ENCODE results near the gene UBE3C.
"Not testable (repeated sequence)": the region's sequence is repeated elsewhere in the genome, so short reads cannot be mapped to it uniquely, and the experiment has no call there.

UBE3C gene

DNA sequence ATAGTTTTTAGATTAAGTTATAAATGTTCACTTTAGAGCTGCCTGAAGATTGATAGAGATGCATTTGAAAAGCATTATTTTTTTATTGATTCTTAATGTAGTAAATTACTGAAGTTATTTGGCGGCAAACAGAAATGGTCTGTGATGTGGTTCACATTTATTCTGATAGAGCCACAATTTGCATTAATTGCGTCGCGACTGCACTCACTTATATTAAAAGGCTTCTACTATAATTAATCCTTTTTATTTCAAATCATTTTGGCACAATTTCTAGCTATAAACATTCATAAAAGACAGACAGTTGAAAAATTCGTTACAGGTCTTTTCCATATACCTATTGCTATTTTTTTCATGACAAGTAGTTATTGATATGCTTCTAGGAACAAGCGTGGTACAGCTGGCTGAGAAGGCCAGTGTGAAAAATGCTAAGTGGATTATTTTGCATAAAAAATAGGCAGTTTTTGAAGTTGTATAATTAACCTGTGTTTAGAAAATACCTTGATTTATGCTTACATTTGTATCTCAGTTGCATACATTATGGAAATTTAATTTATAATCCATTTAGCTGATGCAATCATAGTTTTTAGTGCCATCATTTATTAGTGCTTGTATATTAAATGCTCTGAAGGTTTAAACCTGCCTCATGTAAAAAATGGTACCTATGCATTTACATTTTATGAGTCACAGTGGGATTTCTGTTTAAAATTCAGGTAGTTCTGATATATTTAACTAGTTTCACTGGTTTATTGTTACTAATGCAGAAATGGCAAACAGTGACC is 106.0 kb downstream of the UBE3C start:
- H3K9ac ChIP-seq (ENCODE audit: low read depth, low read length), result no peak overlapping the region
- H3K4me3 ChIP-seq (ENCODE audit: low read length), result no peak overlapping the region
- no peaks in the 10 kb centered on the region for H3K9me3 ChIP-seq (ENCODE audit: insufficient read depth, low read depth, low read length)
- H3K27ac ChIP-seq (ENCODE audit: low read length), result no peak overlapping the region
- H3K27me3 ChIP-seq (ENCODE audit: insufficient read depth, low read length), result no peaks in the 10 kb centered on the region
- no peaks in the 10 kb centered on the region for H3K4me1 ChIP-seq (ENCODE audit: insufficient read depth, low read length)
- peaks cover 36% of the 10 kb centered on the region for H3K36me3 ChIP-seq (ENCODE audit: insufficient read depth, low read depth, low read length)

GRCh38 chr7:157246052-157246451 is 107.3 kb downstream of the UBE3C start:
- no peak overlapping the region for H3K27ac ChIP-seq (ENCODE audit: low read length)
- H3K4me3 ChIP-seq (ENCODE audit: low read length), result no peak overlapping the region
- H3K27me3 ChIP-seq (ENCODE audit: insufficient read depth, low read length), result no peaks in the 10 kb centered on the region
- H3K4me1 ChIP-seq (ENCODE audit: insufficient read depth, low read length), result no peaks in the 10 kb centered on the region
- H3K36me3 ChIP-seq (ENCODE audit: insufficient read depth, low read depth, low read length), result peaks cover 41% of the 10 kb centered on the region
- no peak overlapping the region for H3K9ac ChIP-seq (ENCODE audit: low read depth, low read length)
- no peaks in the 10 kb centered on the region for H3K9me3 ChIP-seq (ENCODE audit: insufficient read depth, low read depth, low read length)

- Histone ChIP-seq H3K9ac (ENCODE audit: low read depth, low read length) (no peak overlapping the region), H3K27me3 (ENCODE audit: insufficient read depth, low read length) (no peaks in the 10 kb centered on the region), H3K36me3 (ENCODE audit: insufficient read depth, low read depth, low read length) (peaks cover 60% of the 10 kb centered on the region), H3K9me3 (ENCODE audit: insufficient read depth, low read depth, low read length) (no peaks in the 10 kb centered on the region), H3K4me3 (ENCODE audit: low read length) (no peak overlapping the region), H3K27ac (ENCODE audit: low read length) (no peak overlapping the region), H3K4me1 (ENCODE audit: insufficient read depth, low read length) (no peaks in the 10 kb centered on the region)
Observed at GRCh38 chr7:157248659-157249058, 109.9 kb downstream of the UBE3C start.

DNA sequence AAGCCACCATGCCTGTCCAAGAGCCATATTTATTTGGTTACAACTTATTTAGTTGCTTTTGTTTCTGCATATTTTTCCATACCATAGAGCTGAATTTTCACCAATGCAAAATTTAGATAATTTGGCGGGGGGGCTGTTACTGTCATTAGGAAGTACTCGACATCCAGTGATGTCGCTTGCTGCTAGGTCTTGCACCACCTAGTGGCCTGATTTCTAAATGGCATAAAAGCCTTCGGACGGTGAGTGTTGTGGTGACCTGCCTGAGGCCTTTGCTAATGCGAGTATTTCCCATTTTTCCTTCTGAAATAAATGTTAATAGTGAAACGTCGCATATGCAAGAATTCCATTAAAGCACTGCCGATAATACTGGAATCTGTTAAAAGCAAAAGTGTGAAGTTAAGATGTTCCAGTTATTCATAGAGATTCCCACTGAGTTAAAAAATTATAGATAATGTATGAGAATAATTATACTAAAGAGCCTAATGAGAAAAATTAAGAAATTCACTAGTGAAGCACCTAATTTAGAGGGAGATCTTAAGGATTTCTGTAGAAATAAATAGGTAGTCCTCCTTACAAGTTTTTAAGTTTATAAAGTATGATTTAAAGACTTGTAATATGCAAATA is 112.0 kb downstream of the UBE3C start:
- H3K4me3 ChIP-seq (ENCODE audit: low read length), result no peak overlapping the region
- H3K9me3 ChIP-seq (ENCODE audit: insufficient read depth, low read depth, low read length), result no peaks in the 10 kb centered on the region
- H3K27me3 ChIP-seq (ENCODE audit: insufficient read depth, low read length), result no peaks in the 10 kb centered on the region
- H3K27ac ChIP-seq (ENCODE audit: low read length), result no peak overlapping the region
- H3K4me1 ChIP-seq (ENCODE audit: insufficient read depth, low read length), result no peaks in the 10 kb centered on the region
- H3K36me3 ChIP-seq (ENCODE audit: insufficient read depth, low read depth, low read length), result peaks cover 74% of the 10 kb centered on the region
- no peak overlapping the region for H3K9ac ChIP-seq (ENCODE audit: low read depth, low read length)

- not testable (repeated sequence) for H3K4me1 ChIP-seq (ENCODE audit: insufficient read depth, low read length); H3K4me3 ChIP-seq (ENCODE audit: low read length); H3K9me3 ChIP-seq (ENCODE audit: insufficient read depth, low read depth, low read length); H3K27ac ChIP-seq (ENCODE audit: low read length); H3K27me3 ChIP-seq (ENCODE audit: insufficient read depth, low read length); H3K9ac ChIP-seq (ENCODE audit: low read depth, low read length)
- H3K36me3 ChIP-seq (ENCODE audit: insufficient read depth, low read depth, low read length), result peaks cover 82% of the 10 kb centered on the region
Observed at GRCh38 chr7:157251817-157252216, 113.1 kb downstream of the UBE3C start.

DNA sequence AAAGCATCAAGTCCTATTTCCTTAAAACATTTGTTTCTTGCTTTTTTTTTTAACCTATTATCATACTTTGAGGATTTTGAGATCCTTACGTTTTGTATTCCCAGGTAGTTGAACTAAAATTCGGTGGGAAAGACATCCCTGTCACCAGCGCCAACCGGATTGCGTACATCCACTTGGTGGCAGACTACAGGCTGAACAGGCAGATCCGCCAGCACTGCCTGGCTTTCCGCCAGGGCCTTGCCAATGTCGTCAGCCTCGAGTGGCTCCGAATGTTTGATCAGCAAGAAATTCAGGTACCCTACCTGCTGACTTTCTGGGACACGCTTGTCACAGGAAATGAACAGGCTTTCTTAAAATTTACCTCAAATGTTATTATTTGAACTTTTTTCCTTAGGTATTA is 115.1 kb downstream of the UBE3C start:
- Histone ChIP-seq H3K27ac (ENCODE audit: low read length) (no peak overlapping the region), H3K4me1 (ENCODE audit: insufficient read depth, low read length) (no peaks in the 10 kb centered on the region), H3K9me3 (ENCODE audit: insufficient read depth, low read depth, low read length) (no peaks in the 10 kb centered on the region), H3K27me3 (ENCODE audit: insufficient read depth, low read length) (no peaks in the 10 kb centered on the region), H3K36me3 (ENCODE audit: insufficient read depth, low read depth, low read length) (peaks cover 87% of the 10 kb centered on the region), H3K4me3 (ENCODE audit: low read length) (no peak overlapping the region), H3K9ac (ENCODE audit: low read depth, low read length) (no peak overlapping the region)

- H3K36me3 ChIP-seq (ENCODE audit: insufficient read depth, low read depth, low read length), result peaks cover 87% of the 10 kb centered on the region
- not testable (repeated sequence) for H3K4me1 ChIP-seq (ENCODE audit: insufficient read depth, low read length); H3K27ac ChIP-seq (ENCODE audit: low read length); H3K4me3 ChIP-seq (ENCODE audit: low read length); H3K9me3 ChIP-seq (ENCODE audit: insufficient read depth, low read depth, low read length); H3K27me3 ChIP-seq (ENCODE audit: insufficient read depth, low read length); H3K9ac ChIP-seq (ENCODE audit: low read depth, low read length)
Observed at GRCh38 chr7:157254781-157255180, 116.1 kb downstream of the UBE3C start.

DNA sequence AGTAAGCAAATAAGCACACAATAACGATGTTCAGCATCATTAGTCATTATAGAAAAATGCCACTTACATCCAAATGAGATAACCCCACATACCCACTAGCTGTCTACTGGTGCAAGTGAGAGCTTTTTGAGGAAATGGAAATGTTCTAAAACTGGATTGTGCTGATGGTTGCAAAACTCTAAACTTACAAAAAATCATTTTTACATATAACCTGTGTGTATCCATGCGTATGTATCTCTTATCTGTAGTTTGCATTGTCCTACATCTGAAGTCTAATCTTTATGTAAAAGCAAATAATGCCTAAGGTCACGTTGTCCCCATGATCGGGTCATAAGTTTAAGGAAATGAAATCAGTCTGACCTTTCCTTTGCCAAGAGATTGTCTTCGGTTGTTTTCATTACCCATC is 116.5 kb downstream of the UBE3C start:
- no peaks in the 10 kb centered on the region for H3K27me3 ChIP-seq (ENCODE audit: insufficient read depth, low read length)

DNA sequence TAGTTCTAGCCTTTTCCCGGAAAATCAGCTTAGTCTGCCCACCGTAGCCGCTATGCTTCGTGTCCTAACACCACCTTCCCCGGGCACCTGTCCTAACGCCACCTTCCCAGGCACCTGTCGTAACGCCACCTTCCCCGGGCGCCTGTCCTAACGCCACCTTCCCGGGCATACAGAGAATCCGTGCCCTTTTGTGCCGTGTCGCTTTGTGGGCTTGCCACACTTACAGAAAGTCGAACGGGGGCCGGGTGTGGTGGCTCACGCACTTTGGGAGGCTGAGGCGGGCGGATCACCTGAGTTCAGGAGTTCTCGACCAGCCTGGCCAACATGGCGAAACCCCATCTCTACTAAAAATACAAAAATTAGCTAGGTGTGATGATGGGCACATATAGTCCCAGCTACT is 124.4 kb downstream of the UBE3C start:
- H3K27ac ChIP-seq (ENCODE audit: low read length), result no peak overlapping the region
- no peak overlapping the region for H3K4me3 ChIP-seq (ENCODE audit: low read length)
- H3K9ac ChIP-seq (ENCODE audit: low read depth, low read length), result no peak overlapping the region
- no peaks in the 10 kb centered on the region for H3K9me3 ChIP-seq (ENCODE audit: insufficient read depth, low read depth, low read length)
- no peaks in the 10 kb centered on the region for H3K4me1 ChIP-seq (ENCODE audit: insufficient read depth, low read length)
- no peaks in the 10 kb centered on the region for H3K27me3 ChIP-seq (ENCODE audit: insufficient read depth, low read length)
- H3K36me3 ChIP-seq (ENCODE audit: insufficient read depth, low read depth, low read length), result peaks cover 79% of the 10 kb centered on the region

More for the DNA sequence above, 116.5 kb downstream of the UBE3C start:
- H3K27ac ChIP-seq (ENCODE audit: low read length), result no peak overlapping the region
- H3K9me3 ChIP-seq (ENCODE audit: insufficient read depth, low read depth, low read length), result no peaks in the 10 kb centered on the region
- no peaks in the 10 kb centered on the region for H3K4me1 ChIP-seq (ENCODE audit: insufficient read depth, low read length)
- no peak overlapping the region for H3K9ac ChIP-seq (ENCODE audit: low read depth, low read length)
- peaks cover 87% of the 10 kb centered on the region for H3K36me3 ChIP-seq (ENCODE audit: insufficient read depth, low read depth, low read length)
- no peak overlapping the region for H3K4me3 ChIP-seq (ENCODE audit: low read length)

DNA sequence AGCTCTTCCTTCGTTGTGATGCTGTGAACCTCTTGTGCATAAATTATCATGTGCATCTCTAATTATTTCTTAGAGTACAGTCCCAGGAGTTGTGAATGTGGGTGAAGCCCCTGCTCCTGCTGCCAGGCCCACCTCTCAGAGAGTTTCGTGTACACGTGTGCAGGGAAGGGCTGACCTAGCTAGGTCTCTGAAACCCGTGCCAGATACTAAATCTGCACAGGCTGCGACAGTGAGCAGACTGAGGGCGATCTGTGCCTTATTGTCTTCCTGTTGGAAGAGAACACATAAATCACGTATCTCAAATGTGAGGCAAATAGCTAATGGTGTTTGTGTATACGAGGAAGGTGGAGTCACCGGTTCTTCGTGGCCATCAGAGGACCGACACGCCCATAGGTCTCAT is 126.3 kb downstream of the UBE3C start:
- no peak overlapping the region for H3K9ac ChIP-seq (ENCODE audit: low read depth, low read length)
- peaks cover 74% of the 10 kb centered on the region for H3K36me3 ChIP-seq (ENCODE audit: insufficient read depth, low read depth, low read length)
- no peaks in the 10 kb centered on the region for H3K4me1 ChIP-seq (ENCODE audit: insufficient read depth, low read length)

DNA sequence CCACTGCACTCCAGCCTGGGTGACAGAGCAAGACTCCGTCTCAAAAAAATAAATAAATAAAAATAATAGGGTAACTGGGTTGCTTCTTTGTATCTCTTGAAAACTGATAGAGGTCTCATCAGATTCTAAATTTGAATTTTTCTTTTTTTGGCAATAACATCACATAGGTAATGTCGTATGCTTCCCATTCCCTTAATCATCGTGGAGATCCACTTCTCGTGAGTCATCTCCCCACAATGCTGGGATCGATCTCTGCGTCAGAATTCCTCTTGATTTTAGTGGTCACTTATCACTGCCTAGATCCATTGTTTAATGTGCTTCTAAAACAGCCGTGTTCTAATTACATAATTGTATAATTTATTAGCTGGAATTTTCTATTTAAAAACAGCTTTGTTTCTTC is 127.5 kb downstream of the UBE3C start:
- no peak overlapping the region for H3K27ac ChIP-seq (ENCODE audit: low read length)
- H3K4me3 ChIP-seq (ENCODE audit: low read length), result no peak overlapping the region
- no peak overlapping the region for H3K9ac ChIP-seq (ENCODE audit: low read depth, low read length)
- peaks cover 69% of the 10 kb centered on the region for H3K36me3 ChIP-seq (ENCODE audit: insufficient read depth, low read depth, low read length)
- H3K27me3 ChIP-seq (ENCODE audit: insufficient read depth, low read length), result no peaks in the 10 kb centered on the region
- no peaks in the 10 kb centered on the region for H3K9me3 ChIP-seq (ENCODE audit: insufficient read depth, low read depth, low read length)
- H3K4me1 ChIP-seq (ENCODE audit: insufficient read depth, low read length), result no peaks in the 10 kb centered on the region

More for the DNA sequence above, 126.3 kb downstream of the UBE3C start:
- H3K27ac ChIP-seq (ENCODE audit: low read length), result no peak overlapping the region
- H3K4me3 ChIP-seq (ENCODE audit: low read length), result no peak overlapping the region
- no peaks in the 10 kb centered on the region for H3K9me3 ChIP-seq (ENCODE audit: insufficient read depth, low read depth, low read length)
- H3K27me3 ChIP-seq (ENCODE audit: insufficient read depth, low read length), result no peaks in the 10 kb centered on the region

GRCh38 chr7:157267516-157267915 is 128.8 kb downstream of the UBE3C start:
- no peaks in the 10 kb centered on the region for H3K27me3 ChIP-seq (ENCODE audit: insufficient read depth, low read length)
- no peak overlapping the region for H3K4me3 ChIP-seq (ENCODE audit: low read length)
- no peak overlapping the region for H3K27ac ChIP-seq (ENCODE audit: low read length)
- no peaks in the 10 kb centered on the region for H3K9me3 ChIP-seq (ENCODE audit: insufficient read depth, low read depth, low read length)
- peaks cover 62% of the 10 kb centered on the region for H3K36me3 ChIP-seq (ENCODE audit: insufficient read depth, low read depth, low read length)
- no peak overlapping the region for H3K9ac ChIP-seq (ENCODE audit: low read depth, low read length)
- no peaks in the 10 kb centered on the region for H3K4me1 ChIP-seq (ENCODE audit: insufficient read depth, low read length)

All from iPS-20b (cell line).